GDM1 (cell line): ENCODE results near the gene CD9.
A peak's percentile ranks its signal among the peaks of the same experiment; 100 is the strongest.

Experiments used
- DNase-seq: peaks from one replicate; lab custom pipeline; 2025; lab: John Stamatoyannopoulos, UW

Gene CD9

DNA sequence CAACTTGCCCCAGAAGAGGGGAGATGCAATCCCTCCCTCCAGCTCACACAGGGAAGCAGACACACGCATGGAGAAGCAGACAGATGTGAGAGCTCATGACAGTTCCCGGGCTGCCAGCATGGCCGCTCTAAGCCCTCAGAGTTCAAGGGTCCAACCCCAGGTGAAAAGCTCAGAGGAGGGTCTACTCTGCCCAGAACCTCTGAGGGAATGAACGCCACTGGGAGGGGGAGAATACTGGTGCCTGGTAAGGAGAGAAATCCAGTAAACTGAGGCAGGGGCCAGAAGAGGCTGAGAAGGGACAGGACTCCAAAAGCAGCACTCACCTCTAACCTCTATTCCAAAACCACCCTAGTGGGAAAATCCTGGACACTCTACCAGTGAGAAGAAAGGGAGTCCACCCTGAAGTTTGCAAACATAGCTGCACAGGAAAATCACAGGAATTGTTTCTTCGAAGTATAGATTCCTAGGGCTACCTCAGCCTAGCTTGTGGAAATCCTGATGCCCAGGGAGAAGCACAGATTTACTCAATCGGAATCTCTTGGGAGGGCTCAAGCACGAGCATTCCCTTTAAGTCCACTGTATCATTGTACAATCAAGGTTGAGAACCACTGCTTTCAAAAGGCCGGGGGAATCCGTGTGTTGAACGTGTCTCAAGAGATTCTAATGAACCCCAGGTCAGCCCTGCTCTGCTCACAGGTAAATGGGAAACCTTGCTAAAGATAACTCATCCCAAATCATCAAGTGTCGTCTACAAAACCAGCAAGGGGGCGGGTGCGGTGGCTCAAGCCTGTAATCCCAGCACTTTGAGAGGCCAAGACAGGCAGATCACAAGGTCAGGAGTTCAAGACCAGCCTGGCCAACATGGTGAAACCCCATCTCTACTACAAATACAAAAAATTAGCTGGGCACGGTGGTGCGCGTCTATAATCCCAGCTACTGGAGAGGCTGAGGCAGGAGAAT, 76.0 kb downstream of the CD9 start:
- no peak for DNase-seq

DNA sequence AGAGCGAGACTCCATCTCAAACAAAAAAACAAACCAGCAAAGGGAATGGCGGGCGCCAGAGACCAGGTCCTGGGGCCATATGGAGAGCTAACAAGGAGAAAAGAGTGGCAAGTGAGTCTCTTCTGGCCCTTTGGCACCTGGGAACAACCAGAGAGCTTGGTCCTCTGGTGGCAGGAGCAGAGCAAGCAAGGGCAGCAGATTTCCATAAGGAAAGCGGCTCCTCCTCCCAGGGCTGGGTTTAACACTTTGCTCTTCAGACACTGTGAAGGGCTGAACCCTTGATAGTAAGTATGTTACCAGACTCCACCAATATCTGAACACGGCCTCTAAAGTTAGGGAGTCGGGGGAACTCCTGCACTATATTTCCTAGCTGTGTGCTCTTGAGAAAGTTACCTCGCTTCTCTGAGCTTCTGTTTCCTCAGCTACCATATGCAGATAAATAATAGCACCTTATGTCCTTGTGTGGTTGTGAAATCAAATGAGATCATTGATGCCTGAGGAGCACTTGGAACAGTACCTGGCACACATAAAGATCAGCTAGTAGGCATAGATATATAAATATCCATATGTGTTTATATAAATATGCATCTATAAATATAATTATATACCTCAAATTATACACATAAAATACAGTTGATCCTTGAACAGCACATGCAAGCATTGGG, 76.9 kb downstream of the CD9 start:
- no peak for DNase-seq

DNA sequence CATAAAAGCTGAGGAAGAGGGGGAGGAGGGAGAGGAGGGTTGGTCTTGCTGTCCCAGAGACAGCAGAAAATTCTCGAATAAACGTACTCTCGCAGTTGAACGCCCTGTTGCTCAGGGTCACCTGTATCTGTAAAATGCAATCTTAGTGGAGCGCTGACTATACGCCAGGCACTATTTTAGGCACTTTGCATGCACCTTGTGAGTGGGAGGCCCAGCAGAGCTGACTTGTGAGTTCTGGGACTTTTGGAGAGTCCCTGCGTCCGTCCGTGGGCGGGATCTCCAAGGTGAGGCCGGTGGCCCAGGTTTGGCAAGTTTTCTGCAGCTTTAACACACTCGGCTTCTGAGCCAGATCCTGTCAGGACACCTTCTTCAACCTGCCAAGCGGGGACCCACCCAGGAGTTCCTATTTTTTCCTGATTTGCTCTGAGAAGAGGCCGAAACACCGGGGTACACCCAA, 77.8 kb downstream of the CD9 start:
- no peak for DNase-seq

GRCh38 chr12:6278439-6279255, 78.4 kb downstream of the CD9 start:
- DNase-seq = peak; percentile 77

DNA sequence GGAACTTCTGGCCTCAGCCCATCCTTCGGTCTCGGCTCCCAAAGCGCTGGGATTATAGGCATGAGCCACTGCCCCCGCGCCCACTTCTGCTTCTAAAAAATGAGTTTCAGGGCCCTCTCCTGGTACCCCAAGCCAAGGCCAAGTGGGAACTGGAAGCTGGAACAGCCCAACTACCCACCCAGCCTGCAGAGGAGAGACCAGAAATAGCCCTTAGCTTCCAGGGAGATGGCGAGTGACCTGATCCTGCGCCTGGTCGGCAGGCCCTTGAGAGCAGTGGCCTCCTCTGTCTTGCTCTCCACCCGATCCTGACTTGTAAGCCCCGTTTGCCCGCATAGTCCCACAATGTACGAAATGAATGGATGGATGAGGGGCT, 79.0 kb downstream of the CD9 start:
- no peak for DNase-seq

DNA sequence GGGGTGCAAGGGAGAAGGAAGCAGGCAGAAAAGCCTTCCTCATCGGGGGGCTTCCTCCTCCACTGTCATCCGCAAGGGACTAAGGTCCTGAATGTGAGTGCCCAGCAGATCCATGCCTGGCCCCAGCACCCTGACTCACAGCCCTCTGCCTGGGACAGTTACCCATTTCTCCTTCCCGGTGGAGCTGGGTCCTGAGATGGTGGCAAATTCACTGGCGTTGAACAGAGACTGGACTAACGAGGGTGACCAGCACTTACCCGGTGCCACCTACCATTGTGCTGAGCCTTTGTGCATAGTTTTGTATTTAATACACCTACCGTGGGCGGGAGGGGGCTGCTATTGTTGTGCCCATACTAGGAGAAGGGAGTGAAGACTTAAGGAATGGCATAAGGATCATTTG, 79.4 kb downstream of the CD9 start:
- no peak for DNase-seq

- no peak for DNase-seq
Observed at GRCh38 chr12:6280053-6280469, 79.9 kb downstream of the CD9 start.

DNA sequence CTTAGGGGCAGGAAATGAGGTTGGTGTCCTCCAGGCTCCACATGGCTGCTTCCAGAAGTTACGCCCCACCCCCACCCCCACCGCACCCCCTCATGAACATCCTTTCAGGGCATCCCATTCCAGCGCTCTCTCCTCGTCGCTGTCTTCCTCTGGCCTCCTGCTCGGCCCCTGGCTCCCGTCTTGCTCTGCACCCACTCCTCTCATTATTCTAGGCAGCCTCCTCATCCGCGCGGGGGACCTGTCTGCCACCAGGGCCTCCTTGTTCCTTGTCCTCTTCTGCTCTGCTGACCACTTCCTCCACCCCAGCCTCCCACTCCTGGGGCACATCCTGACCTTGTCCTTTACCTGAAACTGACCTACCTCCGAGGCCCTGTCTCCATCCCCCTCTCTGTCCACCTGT, 80.5 kb downstream of the CD9 start:
- no peak for DNase-seq

- DNase-seq = no peak
Observed at GRCh38 chr12:6281081-6281809, 81.0 kb downstream of the CD9 start.

DNA sequence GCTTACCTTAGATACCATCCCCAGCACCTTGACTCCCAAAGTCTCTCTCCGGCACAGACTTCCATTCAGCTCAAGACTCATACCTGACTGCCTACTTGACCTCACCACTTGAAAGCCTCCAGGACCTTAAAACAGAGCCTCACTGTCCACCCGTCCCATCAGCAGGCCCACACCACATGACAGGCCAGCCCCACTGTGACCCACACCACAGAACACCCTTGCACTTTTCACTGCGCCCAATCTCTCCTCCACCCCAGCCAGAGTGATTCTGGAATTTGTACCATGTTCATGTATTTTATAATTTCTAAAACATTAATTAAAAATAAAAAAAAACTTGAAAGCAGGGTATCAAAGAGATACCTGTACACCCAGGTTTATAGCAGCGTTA, 82.2 kb downstream of the CD9 start:
- DNase-seq = no peak

DNA sequence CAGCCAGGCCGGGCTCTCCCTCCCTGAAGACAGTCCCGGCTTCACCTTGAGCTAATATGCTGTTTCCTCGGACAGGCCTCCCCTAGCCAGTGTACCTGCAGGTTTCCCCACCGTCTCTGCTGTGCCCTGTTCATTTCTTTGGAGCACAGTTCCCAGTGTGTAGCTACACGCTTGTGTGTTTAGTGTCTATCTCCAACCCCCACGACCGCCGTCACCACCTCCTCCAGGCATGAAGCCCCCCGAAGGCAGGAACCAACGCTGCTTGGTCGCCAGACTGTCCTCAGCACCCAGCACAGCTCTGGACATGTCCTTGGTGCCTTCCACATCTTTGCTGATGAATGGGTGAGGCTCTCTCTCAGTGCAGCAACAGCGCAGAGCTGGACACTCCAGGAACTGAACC, 84.1 kb downstream of the CD9 start:
- DNase-seq = no peak

GRCh38 chr12:6285063-6285477, 84.9 kb downstream of the CD9 start:
- peak; percentile 49 for DNase-seq

DNA sequence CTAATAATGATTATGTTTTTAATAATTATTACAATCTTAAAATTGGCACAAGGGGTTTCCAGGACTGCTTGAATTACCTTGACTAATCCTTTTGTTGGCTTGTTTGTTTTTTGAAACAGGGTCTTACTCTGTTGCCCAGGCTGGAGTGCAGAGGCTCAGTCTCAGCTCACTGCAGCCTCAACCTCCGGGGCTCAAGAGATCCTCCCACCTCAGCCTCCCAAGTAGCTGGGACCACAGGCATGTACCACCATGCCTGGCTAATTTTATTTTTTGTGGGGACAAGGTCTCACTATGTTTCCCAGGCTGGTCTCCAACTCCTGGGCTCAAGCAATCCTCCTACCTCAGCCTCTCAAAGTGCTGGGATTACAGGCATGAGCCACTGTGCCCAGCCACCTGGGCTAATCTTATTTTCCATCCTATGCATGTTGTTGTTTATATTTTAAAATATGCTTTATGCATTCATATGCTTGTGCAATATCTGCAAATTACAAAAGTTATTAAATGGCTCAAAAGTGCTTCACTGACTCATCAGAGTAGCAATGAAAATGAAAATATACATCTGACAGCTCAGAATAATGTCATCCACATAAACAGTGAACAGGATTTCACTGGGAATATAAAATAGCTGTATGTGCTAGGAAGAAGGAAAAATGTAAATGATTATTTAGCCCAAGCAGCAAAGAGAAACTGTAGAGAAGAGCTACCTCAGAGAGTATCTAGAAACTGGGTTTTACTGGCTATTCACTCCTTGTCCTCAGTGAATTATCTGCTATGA, 85.5 kb downstream of the CD9 start:
- DNase-seq = no peak
